ENCODE data around the gene DAAM1.

GRCh38 chr14:59328454-59328853 lies 140.0 kb downstream of the DAAM1 start:
- TF ChIP-seq CTCF (IDR thresholded peaks at IDR 0.05; ENCODE audit: low read depth, low read length) = no peak
- TF ChIP-seq EZH2phosphoT487 (IDR thresholded peaks at IDR 0.05; ENCODE audit: low read depth) = no peak
